ENCODE results near the gene NUB1.

GRCh38 chr7:151306374-151306773 is 35.2 kb upstream of the NUB1 start:
- TF ChIP-seq POLR2A (IDR thresholded peaks at IDR 0.05): no peak
- TF ChIP-seq, protein P1, sequence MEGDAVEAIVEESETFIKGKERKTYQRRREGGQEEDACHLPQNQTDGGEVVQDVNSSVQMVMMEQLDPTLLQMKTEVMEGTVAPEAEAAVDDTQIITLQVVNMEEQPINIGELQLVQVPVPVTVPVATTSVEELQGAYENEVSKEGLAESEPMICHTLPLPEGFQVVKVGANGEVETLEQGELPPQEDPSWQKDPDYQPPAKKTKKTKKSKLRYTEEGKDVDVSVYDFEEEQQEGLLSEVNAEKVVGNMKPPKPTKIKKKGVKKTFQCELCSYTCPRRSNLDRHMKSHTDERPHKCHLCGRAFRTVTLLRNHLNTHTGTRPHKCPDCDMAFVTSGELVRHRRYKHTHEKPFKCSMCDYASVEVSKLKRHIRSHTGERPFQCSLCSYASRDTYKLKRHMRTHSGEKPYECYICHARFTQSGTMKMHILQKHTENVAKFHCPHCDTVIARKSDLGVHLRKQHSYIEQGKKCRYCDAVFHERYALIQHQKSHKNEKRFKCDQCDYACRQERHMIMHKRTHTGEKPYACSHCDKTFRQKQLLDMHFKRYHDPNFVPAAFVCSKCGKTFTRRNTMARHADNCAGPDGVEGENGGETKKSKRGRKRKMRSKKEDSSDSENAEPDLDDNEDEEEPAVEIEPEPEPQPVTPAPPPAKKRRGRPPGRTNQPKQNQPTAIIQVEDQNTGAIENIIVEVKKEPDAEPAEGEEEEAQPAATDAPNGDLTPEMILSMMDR (IDR thresholded peaks at IDR 0.05): no peak
